Hepatocyte (in vitro differentiated cells): ENCODE measurements around the gene RNASE7.

ENCODE experiments used
- EZH2 ChIP-seq: fragments of 200-600 bp; sonication (generic); IDR thresholded peaks from 2 replicates; pipeline ENCODE4 v1.6.1; 2016; ENCODE audit warnings: antibody characterized with exemption, mild to moderate bottlenecking, borderline replicate concordance
- TF ChIP-seq, protein P1 (sequence below): fragments of 200-600 bp; sonication (generic); IDR thresholded peaks from 2 replicates; pipeline ENCODE4 v1.5.1; 2016; ENCODE audit warnings: antibody characterized with exemption, mild to moderate bottlenecking; ENCODE audit not compliant: poor library complexity

DNA sequence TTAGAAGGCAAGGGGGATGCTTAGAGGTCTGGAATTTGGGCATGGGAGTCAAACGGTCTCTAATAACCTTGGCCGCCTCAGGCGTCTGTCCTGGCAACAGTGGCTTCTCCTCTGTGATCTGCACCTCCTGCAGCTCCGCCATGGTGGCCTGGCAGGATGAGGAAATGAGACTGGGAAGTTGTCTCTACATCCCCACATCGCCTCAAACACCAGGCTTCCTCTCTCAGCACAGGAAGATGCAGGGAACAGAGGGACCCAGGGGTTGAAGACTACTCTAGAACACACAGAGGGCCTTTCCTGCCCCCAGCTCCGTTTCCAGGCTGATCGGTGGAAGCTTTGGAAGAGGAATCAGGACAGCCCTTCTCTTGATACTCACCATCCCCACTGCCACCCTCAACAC lies 19.0 kb upstream of the RNASE7 start:
- TF ChIP-seq EZH2 = no peak
- TF ChIP-seq, protein P1, sequence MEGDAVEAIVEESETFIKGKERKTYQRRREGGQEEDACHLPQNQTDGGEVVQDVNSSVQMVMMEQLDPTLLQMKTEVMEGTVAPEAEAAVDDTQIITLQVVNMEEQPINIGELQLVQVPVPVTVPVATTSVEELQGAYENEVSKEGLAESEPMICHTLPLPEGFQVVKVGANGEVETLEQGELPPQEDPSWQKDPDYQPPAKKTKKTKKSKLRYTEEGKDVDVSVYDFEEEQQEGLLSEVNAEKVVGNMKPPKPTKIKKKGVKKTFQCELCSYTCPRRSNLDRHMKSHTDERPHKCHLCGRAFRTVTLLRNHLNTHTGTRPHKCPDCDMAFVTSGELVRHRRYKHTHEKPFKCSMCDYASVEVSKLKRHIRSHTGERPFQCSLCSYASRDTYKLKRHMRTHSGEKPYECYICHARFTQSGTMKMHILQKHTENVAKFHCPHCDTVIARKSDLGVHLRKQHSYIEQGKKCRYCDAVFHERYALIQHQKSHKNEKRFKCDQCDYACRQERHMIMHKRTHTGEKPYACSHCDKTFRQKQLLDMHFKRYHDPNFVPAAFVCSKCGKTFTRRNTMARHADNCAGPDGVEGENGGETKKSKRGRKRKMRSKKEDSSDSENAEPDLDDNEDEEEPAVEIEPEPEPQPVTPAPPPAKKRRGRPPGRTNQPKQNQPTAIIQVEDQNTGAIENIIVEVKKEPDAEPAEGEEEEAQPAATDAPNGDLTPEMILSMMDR = no peak
